WTC11 (cell line): Measurements from ENCODE around the gene VAT1.

Experiments
- ATF2 ChIP-seq: sonication (generic); formaldehyde crosslinking; IDR thresholded peaks from 2 replicates; pipeline ENCODE4 v1.8.1; 2022; ENCODE audit warnings: low read depth, missing genetic modification reagents, borderline replicate concordance
- CREB1 ChIP-seq: sonication (generic); formaldehyde crosslinking; IDR thresholded peaks from 2 replicates; pipeline ENCODE4 v1.8.0; 2023; ENCODE audit warnings: mild to moderate bottlenecking, missing genetic modification reagents
- MAX ChIP-seq: sonication (generic); formaldehyde crosslinking; IDR thresholded peaks from 2 replicates; pipeline ENCODE4 v1.8.0; 2022; ENCODE audit warnings: mild to moderate bottlenecking, missing genetic modification reagents
- NFYB ChIP-seq: sonication (generic); formaldehyde crosslinking; conservative IDR thresholded peaks from 2 replicates; pipeline ENCODE4 v1.8.0; 2022; ENCODE audit warnings: low read depth, missing genetic modification reagents
- PRRX2 ChIP-seq: fragments of 250-450 bp; sonication (Bioruptor Pico); IDR thresholded peaks from 2 replicates; pipeline ENCODE4 v1.8.0; 2021; ENCODE audit warnings: mild to moderate bottlenecking
- SP1 ChIP-seq: sonication (generic); formaldehyde crosslinking; conservative IDR thresholded peaks from 2 replicates; pipeline ENCODE4 v1.8.1; 2022; ENCODE audit warnings: missing genetic modification reagents
- TEAD4 ChIP-seq: sonication (generic); formaldehyde crosslinking; IDR thresholded peaks from 2 replicates; pipeline ENCODE4 v1.8.0; 2022; ENCODE audit warnings: mild to moderate bottlenecking, missing genetic modification reagents
- TP53 ChIP-seq: sonication (generic); formaldehyde crosslinking; IDR thresholded peaks from 2 replicates; pipeline ENCODE4 v1.8.1; 2023; ENCODE audit warnings: mild to moderate bottlenecking, missing genetic modification reagents
- ZNF425 ChIP-seq: fragments of 250-450 bp; sonication (Bioruptor Pico); conservative IDR thresholded peaks from 2 replicates; pipeline ENCODE4 v1.9.0; 2021; ENCODE audit warnings: mild to moderate bottlenecking
- TF ChIP-seq, protein P1 (sequence below): sonication (generic); formaldehyde crosslinking; IDR thresholded peaks from 2 replicates; pipeline ENCODE4 v1.8.1; 2023; ENCODE audit warnings: mild to moderate bottlenecking, missing genetic modification reagents, moderate library complexity
- TF ChIP-seq, protein P2 (sequence below): fragments of 200-600 bp; IDR thresholded peaks from 2 replicates; pipeline ENCODE4 v1.8.0; 2022; ENCODE audit warnings: antibody characterized with exemption
- TF ChIP-seq, protein P3 (sequence below): sonication (generic); formaldehyde crosslinking; conservative IDR thresholded peaks from 2 replicates; pipeline ENCODE4 v1.8.1; 2022; ENCODE audit warnings: mild to moderate bottlenecking, missing genetic modification reagents

DNA sequence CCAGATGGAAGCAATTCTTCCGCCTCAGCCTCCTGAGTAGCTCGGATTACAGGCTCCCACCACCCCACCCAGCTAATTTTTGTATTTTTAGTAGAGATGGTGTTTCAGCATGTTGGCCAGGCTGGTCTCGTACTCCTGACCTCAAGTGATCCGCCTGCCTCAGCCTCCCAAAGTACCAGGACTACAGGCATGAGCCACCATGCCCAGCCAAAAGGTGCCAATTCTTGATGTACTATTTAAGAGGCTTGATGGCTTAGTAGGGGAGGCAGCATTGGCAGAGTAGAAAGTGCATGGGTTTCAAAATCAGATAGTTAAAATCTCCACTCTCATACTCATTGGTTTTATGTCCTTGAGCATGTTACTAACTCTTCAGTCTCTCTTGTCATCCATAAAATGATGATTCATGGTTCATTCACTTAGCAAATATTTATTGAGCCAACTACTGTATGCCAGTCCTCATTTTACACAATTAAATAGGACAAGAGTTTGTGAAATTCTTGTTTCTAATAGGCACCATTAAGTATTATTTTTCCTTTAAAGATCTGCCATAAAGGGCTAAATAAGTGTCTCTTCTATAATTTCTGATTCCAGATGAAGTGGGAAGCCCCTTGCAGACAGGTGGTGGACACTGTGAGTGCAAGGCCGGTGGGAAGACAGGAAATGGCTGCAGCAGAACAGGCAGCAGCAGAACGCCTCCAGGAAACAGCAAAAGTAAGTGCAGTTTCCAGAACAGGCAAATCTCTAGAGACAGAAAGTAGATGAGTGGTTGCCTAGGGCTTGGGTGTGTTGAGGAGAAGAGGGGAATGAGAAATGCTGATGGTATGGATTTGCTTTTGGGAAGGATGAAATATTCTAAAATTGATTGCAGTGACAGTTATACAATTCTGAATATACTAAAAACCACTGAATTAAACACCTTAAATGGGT, 32.2 kb downstream of the VAT1 start:
- TF ChIP-seq, protein P1, sequence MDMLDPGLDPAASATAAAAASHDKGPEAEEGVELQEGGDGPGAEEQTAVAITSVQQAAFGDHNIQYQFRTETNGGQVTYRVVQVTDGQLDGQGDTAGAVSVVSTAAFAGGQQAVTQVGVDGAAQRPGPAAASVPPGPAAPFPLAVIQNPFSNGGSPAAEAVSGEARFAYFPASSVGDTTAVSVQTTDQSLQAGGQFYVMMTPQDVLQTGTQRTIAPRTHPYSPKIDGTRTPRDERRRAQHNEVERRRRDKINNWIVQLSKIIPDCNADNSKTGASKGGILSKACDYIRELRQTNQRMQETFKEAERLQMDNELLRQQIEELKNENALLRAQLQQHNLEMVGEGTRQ (CRISPR knock-in tag): no peak
- TF ChIP-seq, protein P2, sequence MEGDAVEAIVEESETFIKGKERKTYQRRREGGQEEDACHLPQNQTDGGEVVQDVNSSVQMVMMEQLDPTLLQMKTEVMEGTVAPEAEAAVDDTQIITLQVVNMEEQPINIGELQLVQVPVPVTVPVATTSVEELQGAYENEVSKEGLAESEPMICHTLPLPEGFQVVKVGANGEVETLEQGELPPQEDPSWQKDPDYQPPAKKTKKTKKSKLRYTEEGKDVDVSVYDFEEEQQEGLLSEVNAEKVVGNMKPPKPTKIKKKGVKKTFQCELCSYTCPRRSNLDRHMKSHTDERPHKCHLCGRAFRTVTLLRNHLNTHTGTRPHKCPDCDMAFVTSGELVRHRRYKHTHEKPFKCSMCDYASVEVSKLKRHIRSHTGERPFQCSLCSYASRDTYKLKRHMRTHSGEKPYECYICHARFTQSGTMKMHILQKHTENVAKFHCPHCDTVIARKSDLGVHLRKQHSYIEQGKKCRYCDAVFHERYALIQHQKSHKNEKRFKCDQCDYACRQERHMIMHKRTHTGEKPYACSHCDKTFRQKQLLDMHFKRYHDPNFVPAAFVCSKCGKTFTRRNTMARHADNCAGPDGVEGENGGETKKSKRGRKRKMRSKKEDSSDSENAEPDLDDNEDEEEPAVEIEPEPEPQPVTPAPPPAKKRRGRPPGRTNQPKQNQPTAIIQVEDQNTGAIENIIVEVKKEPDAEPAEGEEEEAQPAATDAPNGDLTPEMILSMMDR: no peak
- TF ChIP-seq CREB1 (CRISPR knock-in tag): no peak
- TF ChIP-seq MAX (CRISPR knock-in tag): no peak
- no peak for TF ChIP-seq TEAD4
- no peak for TF ChIP-seq TP53 (CRISPR knock-in tag)
- no peak for TF ChIP-seq NFYB (CRISPR knock-in tag)
- no peak for TF ChIP-seq ZNF425 (CRISPR knock-in tag)
- no peak for TF ChIP-seq SP1 (CRISPR knock-in tag)
- no peak for TF ChIP-seq ATF2 (CRISPR knock-in tag)
- TF ChIP-seq PRRX2 (CRISPR knock-in tag): no peak
- TF ChIP-seq, protein P3, sequence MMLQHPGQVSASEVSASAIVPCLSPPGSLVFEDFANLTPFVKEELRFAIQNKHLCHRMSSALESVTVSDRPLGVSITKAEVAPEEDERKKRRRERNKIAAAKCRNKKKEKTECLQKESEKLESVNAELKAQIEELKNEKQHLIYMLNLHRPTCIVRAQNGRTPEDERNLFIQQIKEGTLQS (CRISPR knock-in tag): no peak
